GM21717 (cell line): ENCODE data around the gene SCUBE1.

Experiments used
- ATAC-seq: cut with Tn5 transposase; IDR thresholded peaks from one replicate; pipeline ENCODE4 v1.9.1; 2021; ENCODE audit warnings: mild to moderate bottlenecking, moderate library complexity; ENCODE audit not compliant: unreplicated experiment

SCUBE1 gene

DNA sequence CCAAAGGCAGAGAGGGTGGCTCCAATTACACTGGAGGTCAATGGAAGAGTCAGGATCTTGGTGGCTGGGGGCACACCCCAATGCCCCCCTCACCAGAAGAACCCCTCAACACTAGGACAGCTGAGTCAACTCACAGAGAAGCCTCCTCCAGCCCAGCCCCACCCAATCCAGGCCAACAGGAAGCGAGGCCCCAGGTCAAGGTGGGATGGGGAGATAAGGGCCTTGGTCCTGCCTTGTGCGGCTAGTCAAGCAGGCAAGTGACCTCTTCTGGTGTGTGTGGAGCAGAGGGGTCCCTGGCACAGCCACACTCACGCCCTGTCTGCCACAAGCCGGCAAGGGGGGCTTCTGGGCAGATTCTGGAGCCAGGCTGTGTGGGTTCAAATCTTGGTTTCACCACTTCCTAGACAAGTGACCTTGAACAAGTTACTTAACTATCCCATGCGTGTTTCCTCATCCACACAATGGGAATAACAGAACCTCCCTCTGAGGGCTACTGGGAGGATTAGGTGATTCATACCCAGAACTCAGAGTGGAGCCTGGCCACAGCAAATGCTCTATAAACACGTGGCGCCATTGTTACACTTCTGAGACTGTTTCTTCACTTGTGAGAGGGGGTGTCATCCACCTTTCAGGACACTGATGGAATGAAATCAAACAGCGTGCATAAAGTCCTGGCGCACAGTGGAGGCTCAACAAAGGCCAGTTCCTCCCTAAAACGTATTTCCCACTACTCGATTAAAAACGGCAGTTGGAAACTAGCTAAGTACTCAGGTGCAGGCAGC is 159.5 kb downstream of the SCUBE1 start:
- ATAC-seq = no peak

GRCh38 chr22:43182726-43183125 is 160.4 kb downstream of the SCUBE1 start:
- no peak for ATAC-seq

- no peak for ATAC-seq
Observed at GRCh38 chr22:43182118-43182517, 161.1 kb downstream of the SCUBE1 start.

DNA sequence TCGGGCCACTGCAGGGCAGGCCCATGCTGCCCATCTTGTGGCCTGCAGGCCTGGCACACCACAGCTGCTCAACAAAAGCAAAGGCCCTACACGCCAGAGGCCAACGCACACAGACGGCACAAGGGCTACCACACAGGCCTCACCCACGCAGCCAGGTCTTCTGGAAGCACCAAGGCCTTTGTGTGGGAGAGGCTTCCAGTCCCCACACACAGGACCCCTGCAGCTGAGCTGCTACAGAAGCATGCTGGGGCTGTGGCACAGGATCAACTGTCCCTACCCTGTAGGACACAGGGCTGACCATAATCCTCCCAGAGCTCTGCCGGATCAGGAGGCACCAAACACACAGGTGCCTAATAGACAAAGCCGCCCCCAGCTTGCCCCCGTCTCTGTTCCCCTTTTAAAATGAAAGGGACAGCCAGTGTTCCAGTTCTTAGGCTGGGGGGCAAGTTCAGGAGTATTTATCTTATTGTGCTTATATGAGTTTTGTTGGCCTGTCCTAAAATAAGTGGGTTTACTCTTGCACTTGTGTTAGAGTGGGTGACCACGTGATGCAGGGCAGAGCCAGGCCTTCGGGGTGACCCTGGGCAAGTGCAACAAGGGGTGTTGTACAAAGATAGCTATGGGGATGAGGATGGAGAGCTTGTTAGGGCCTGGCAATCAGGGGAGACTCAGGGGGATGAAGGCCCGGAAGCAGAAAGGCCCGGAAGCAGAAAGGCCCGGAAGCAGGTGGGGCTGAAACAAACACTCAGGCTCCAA is 161.7 kb downstream of the SCUBE1 start:
- no peak for ATAC-seq

DNA sequence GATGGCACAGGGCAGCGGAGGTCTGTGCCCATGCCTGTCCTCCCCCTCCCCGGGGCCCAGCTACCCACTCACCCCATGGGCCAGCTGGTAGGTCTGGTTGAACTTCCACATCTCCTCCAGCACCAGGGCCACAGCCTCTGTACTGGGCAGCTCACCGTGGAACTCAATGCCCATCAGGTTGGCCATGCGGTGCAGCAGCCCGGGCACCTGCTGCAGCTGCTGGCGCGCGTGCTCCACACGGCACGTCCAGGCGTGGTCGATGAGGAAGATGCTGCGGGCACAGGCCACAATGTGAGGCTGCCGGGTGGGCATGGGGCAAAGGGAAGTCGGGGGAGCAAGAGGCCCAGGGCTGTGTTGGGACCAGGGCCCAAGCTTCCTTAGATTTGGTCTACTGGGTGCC is 162.5 kb downstream of the SCUBE1 start:
- ATAC-seq = no peak

DNA sequence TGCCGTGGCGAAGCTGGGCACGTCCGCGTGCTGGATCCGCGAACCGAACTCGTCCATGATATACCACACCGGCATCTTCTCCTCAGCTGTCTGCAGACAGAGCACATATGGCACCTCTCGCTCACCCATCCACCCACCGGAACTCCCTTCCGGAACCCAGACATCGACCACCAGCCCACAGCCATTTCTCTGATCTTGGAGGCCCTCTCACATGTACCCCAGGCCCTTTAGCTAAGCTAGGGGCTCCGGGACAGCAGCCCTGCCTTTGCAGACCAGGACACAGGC is 163.3 kb downstream of the SCUBE1 start:
- no peak for ATAC-seq

DNA sequence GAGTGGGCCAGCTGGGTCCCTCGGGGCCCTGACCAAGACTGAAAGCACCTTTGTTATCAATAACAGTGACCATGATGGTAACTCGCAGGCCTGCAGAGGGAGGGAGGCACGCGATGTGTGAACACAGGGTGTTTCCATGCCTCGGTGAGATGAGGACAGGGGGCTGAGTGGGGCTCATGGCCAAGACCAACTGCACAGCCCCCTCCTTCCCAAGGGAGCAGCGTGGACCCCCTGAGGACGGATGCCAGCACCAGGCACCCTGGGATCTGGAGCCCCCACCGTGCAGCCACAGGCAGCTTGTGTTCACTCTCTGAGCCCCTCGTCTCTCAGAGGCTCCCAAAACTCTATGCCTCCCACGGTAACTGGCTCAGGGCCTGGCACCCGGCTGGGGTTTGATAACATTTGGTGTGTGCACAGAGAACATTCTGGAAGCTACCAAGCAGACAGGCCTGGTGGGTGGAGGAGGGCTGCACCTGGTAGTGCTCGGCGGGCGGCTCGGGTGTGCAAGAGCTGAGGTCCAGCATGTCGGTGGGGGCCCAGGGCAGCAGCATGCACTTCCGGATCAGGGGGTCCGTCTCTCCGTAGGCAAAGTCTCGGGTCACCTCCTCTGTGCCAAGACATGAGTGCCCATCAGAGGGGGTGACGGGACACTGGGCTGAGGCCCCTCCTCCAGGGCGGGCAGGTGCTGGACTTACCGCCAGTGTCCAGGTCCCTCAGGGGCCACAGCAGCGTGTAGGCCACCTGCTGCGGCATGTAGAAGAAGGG is 163.8 kb downstream of the SCUBE1 start:
- ATAC-seq = no peak

DNA sequence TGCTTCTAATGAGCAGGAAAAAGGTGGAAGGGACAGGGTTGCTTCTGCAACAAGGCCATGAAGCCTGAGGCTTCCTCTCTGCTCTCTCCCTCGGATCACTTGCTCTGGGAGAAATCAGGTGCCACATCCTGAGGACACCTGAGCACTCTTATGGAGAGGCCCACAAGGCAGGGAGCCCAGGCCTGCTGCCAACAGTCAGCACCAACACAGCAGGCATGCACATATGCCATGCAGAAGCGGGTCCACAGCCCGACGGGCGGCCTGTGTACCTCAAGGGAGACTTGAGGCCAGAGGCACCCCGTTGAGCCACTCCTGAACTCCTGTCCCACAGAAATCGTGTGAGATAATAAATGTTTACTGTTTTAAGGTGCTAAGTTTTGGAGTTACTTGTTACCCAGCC is 165.7 kb downstream of the SCUBE1 start:
- no peak for ATAC-seq

GRCh38 chr22:43176090-43176489 is 167.1 kb downstream of the SCUBE1 start:
- no peak for ATAC-seq

DNA sequence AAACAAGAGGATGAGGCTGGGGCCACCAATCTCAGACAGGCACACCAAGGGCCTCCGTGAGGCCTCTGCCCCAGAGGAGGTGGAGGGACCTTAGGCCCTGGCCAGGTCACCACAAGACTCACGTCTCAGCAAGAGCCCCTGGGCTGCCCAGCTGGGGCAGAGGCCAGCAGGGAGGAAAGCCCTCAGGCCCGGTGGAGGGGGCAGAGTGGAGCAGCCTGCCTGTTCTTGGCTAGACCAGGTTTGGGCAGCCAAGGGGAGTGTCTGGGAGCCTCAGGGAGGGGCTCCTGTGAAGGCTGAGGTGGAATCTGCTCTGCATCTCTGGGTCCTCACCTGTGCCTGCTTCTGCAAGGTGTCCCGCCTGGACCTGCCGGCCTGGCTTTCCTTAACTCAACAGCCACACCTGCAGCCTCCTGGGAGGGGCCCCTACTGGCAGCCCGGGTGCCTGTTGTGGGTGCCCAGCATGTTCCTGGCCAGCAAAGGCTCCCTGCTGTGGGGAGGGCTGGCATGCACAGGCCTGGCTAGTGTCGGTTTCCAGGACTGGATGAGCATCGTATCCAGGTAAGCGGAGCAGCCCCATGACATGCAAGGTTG is 168.1 kb downstream of the SCUBE1 start:
- no peak for ATAC-seq

DNA sequence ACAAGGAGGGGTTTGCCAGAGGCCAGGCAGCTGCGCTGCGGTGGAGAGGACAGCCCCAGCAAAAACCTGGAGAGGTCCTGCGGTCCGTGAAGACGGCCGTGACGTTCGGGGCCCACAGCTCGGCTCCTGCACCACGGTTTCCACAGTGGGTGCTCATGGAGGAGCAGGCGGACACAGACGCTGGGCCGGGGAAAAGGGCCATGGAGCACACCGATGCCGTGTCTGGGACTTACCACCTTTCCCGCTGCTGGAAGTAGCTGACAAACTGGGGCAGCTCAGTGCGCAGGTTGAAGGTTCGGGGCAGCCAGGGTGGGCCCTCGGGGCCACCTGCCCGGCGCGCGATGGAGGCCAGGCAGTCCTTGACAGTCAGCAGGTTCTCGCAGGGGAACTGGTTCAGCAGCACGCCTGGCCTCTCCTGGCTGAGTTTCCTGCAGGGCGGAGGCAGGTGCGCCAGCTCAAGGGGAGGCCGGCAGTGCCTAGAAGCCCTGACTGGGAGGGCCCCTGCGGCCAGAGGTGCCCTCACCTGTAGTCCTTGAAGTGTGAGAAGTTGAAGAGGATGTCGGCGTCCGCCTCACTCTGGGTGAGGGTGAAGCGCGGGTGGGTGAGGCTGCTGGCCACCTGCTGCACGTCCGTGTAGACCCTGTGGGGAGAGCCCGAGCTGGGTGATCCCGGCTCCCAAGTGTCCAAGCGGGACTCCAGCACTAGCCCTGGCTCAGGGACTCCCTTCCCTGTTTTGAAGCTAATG is 169.0 kb downstream of the SCUBE1 start:
- no peak for ATAC-seq

GRCh38 chr22:43173566-43173965 is 169.6 kb downstream of the SCUBE1 start:
- ATAC-seq = no peak

DNA sequence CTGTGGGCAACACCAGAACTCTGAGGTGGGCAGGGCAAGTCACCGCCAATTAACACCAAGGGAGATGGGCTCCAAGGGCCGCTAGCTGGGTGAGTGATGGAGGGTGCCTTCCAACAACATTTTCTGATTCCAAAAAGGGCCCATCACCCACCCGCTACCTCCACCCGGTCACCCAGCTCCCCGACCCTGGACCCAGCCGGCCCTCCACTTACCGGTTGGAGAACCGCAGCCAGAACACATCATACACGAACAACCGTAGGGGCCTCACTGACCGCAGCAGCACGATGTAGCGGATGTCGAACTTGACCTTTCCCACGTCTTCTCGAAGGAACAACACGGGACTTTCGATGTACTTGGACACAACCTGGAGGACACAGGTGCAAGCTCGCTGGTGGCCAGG is 171.0 kb downstream of the SCUBE1 start:
- ATAC-seq = no peak

DNA sequence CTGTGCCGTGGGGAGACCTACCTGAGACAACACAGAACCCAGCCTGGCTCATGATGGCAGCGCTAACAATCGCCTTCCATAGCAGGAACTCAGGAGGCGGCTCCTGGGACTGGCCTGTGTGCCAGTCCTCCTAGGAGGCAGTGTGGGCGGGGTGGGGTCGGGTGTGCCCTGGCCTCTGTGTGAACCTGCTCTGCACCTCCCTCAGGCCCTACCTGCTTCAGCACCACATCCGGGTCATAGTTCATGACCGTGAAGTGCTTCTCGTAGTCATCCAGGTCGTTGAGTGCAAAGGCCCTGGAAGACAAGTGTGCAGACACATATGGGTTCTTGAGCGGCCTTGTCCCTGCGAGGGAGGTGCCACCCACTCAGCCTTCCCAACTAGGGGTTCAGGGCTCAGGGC is 171.6 kb downstream of the SCUBE1 start:
- no peak for ATAC-seq

GRCh38 chr22:43171019-43171491 is 172.1 kb downstream of the SCUBE1 start:
- no peak for ATAC-seq

- ATAC-seq = no peak
Observed at GRCh38 chr22:43170131-43170480, 173.1 kb downstream of the SCUBE1 start.

DNA sequence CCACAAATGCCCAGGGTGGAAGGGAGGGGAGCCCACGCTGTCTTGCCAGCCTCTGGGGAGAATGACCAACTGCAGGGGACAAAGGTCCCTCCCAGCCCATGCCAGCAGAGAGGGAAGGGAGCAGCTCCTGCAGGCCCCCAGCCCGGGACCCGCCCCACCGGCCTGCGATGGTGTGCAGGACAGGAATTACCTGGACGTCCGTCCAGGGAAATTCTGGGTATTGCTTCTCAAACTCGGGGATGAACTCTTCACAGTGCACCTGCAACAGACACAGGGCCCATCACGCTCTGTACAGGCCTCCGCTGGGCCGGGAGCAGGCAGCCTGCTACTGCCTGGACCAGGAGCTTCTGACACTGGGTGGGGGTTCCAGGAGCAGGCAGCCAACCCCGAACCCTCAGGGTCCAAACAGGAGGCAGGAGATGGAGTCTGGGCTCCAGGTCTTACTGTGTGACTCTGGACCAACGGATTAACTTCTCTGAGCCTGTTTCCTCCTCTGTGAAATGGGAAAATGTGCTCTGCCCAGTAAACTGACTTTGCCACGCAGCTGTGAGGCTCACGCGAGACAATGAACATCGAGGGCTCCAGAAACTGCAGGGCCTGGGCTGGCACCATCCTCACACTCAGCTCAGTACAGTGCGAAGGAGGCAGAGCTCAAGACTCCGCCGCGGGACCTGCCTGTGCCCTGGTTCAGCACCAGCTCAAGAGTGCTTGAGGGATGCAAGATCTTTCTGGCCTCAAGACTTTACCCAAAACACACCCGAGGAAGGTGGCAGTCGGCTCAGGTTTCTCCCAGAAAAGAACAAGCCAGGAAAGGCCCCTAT is 173.7 kb downstream of the SCUBE1 start:
- no peak for ATAC-seq

DNA sequence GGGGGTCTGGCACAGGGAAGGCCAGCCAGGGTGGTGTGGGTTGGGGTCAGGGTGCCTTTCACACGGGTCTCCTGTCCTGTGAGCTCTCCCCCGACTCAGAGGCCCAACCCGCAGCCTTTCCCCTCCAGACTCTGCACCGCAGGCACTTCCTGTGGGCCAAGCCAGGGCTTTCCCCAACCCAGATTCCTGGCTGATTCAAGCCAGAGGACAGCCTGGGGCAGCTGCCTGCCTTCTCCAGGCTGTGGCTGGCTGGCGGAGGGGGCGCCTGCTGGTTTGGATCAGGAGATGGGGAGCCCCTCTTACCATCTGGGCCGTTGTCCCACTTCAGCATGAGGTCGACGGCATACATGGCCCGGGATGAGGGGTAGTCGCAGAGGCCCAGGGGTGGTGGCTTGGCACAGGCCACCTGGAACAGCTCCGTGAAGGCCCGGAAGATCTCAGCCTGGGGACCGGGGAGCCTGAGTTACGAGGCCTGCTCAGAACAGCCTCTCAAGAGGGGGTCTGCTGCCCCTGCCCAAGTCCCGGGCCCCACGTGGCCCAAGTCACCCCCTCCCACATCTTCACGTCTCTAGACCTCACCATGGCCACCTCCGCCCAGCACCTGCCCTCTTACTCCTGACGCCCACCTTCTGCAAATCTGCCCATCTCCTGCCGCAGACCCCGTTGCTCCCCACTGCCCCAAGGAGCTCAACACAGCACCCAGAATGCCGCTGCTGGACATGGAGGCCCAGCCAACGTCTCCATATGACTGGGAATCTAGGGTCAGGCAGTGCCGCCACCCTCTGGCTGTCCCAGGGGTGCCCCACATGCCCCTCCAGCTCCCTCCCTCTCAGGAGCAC is 174.5 kb downstream of the SCUBE1 start:
- no peak for ATAC-seq

DNA sequence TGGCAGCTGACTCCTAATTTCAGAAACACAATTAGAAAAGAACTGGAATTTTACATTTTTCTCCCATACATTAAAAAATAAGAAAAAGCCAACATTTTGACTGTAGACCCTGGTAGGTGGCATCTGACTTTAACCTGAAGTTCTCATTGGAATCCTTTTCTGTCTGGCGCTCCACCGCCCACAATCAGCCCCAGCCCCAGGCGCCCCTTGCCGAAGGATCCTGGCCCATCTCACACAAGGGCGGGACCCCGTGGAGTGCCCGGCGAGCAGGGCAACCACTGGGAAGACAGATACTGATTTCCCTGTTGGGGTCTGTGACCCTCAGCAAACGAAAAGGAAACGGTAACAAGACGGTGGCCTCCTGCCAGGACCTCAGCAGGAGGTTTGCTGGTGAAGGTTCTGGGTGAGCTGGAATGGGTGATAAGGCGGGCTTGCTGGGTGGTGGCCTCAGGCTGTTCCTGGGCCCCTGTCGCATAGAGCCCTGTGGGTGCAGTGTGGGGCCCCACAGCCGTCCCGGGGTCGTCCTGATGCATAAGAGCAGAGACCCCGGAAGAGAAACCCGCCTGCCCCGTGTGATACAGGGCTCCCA is 176.1 kb downstream of the SCUBE1 start:
- ATAC-seq = no peak
